SK-N-SH (cell line): ENCODE measurements around the gene MED14. TPM values are rescaled to one million over a fixed set of nuclear protein-coding genes. Genes with fewer than 3 reads are reported as not detected.

ENCODE experiments used
- CTCF ChIA-PET: fragments of 300-600, 350-600 bp; formaldehyde crosslinking; extraction: SDS; loops from one replicate; lab custom pipeline; 2021; lab: Yijun Ruan, JAX
- POLR2A ChIA-PET: fragments of 350-600 bp; sonication (Branson Sonifier 250); formaldehyde crosslinking; extraction: SDS; loops from one replicate; lab custom pipeline; 2020; ENCODE audit warnings: antibody characterized with exemption, inconsistent platforms; lab: Yijun Ruan, JAX
- DNase-seq: peaks from one replicate; pipeline ENCODE4 v3.0.0; 2012
- H2AFZ ChIP-seq: fragments of 200-600 bp; sonication (generic); 2 replicates; pipeline ENCODE4 v1.8.1; 2016; ENCODE audit warnings: antibody characterized with exemption, mild to moderate bottlenecking, low read depth
- H3F3A ChIP-seq: fragments of 200-600 bp; sonication (generic); replicated peaks from 2 replicates; pipeline ENCODE3; 2016; ENCODE audit warnings: antibody characterized with exemption, mild to moderate bottlenecking; ENCODE audit not compliant: insufficient read depth
- H3K27ac ChIP-seq, 2 experiments: fragments of 200-500 bp in 1 of 2; fragments of 200-600 bp in 1 of 2; sonication (Bioruptor generic) in 1 of 2; sonication (generic), shearing (Covaris generic) in 1 of 2; 2 replicates each; pipeline versions ENCODE4 v1.5.1 to v1.6.1; 2014 to 2016; ENCODE audit warnings: low read depth in 2 of 2, inconsistent platforms in 1 of 2, low read length in 1 of 2, mild to moderate bottlenecking in 1 of 2, mixed read lengths in 1 of 2
- H3K27me3 ChIP-seq: fragments of 200-600 bp; sonication (generic), shearing (Covaris generic); 2 replicates; pipeline ENCODE4 v1.6.1; 2016; ENCODE audit warnings: mixed run types; ENCODE audit not compliant: insufficient read depth
- H3K36me3 ChIP-seq, 2 experiments: fragments of 200-500 bp in 1 of 2; fragments of 200-600 bp in 1 of 2; sonication (Bioruptor generic) in 1 of 2; sonication (generic) in 1 of 2; replicated peaks in 1 of 2; 2 replicates each; pipeline versions ENCODE3 to v1.5.1; 2014 to 2016; ENCODE audit warnings: low read length in 1 of 2, mild to moderate bottlenecking in 1 of 2; ENCODE audit not compliant: insufficient read depth in 2 of 2, control insufficient read depth in 1 of 2
- H3K4me1 ChIP-seq, 2 experiments: fragments of 200-500 bp in 1 of 2; fragments of 200-600 bp in 1 of 2; sonication (Bioruptor generic) in 1 of 2; sonication (generic), shearing (Covaris generic) in 1 of 2; 2 replicates each; pipeline versions ENCODE4 v1.5.1 to v1.6.1; 2014 to 2016; ENCODE audit warnings: low read depth in 1 of 2, low read length in 1 of 2, mixed run types in 1 of 2; ENCODE audit not compliant: insufficient read depth in 2 of 2, control insufficient read depth in 1 of 2
- H3K4me2 ChIP-seq: fragments of 200-600 bp; sonication (generic), shearing (Covaris generic); 2 replicates; pipeline ENCODE4 v1.6.1; 2017; ENCODE audit warnings: mixed run types
- H3K4me3 ChIP-seq, 2 experiments: fragments of 200-500 bp in 1 of 2; fragments of 200-600 bp in 1 of 2; sonication (Bioruptor generic) in 1 of 2; sonication (generic), shearing (Covaris generic) in 1 of 2; 2 replicates each; pipeline versions ENCODE4 v1.5.1 to v1.8.1; 2014 to 2016; ENCODE audit warnings: low read depth in 2 of 2, inconsistent platforms in 1 of 2, low read length in 1 of 2, mild to moderate bottlenecking in 1 of 2, mixed read lengths in 1 of 2, moderate library complexity in 1 of 2
- H3K79me2 ChIP-seq: fragments of 200-600 bp; sonication (generic); 2 replicates; pipeline ENCODE4 v1.8.1; 2017; ENCODE audit warnings: mild to moderate bottlenecking; ENCODE audit not compliant: insufficient read depth
- H3K9ac ChIP-seq: fragments of 200-600 bp; sonication (generic); 2 replicates; pipeline ENCODE4 v1.6.1; 2017; ENCODE audit warnings: mixed run types
- H3K9me2 ChIP-seq: fragments of 200-600 bp; sonication (generic); 2 replicates; pipeline ENCODE4 v1.6.1; 2017; ENCODE audit warnings: mixed run types
- H3K9me3 ChIP-seq: fragments of 200-600 bp; sonication (generic); 2 replicates; pipeline ENCODE4 v1.6.1; 2017; ENCODE audit warnings: mixed run types, mild to moderate bottlenecking, moderate library complexity
- H4K20me1 ChIP-seq: fragments of 200-600 bp; sonication (generic); 2 replicates; pipeline ENCODE4 v1.6.1; 2017; ENCODE audit warnings: mild to moderate bottlenecking, mixed run types; ENCODE audit not compliant: insufficient read depth
- CHD2 ChIP-seq: fragments of 150-350 bp; IDR thresholded peaks from 2 replicates; pipeline ENCODE4 v1.6.1; 2018; ENCODE audit warnings: low read length; ENCODE audit not compliant: partially characterized antibody
- ELF1 ChIP-seq: IDR thresholded peaks from 2 replicates; pipeline ENCODE4 v1.4.0; 2012
- EP300 ChIP-seq, 2 experiments: IDR thresholded peaks; 2 replicates each; pipeline versions ENCODE4 v1.4.0 to v1.6.1; 2012; ENCODE audit warnings: borderline replicate concordance in 1 of 2, low read depth in 1 of 2, low read length in 1 of 2
- FOSL2 ChIP-seq: IDR thresholded peaks from 2 replicates; pipeline ENCODE4 v1.4.0; 2012; ENCODE audit warnings: low read depth, mild to moderate bottlenecking, moderate library complexity, borderline replicate concordance
- GABPA ChIP-seq: IDR thresholded peaks from 2 replicates; pipeline ENCODE4 v1.4.0; 2012; ENCODE audit warnings: low read depth, mild to moderate bottlenecking
- GATA2 ChIP-seq: sonication (generic); formaldehyde crosslinking; IDR thresholded peaks from 2 replicates; pipeline ENCODE4 v1.5.0; 2020; ENCODE audit warnings: mild to moderate bottlenecking, missing genetic modification reagents
- JUND ChIP-seq: IDR thresholded peaks from 2 replicates; pipeline ENCODE4 v1.4.0; 2012
- MEF2A ChIP-seq: IDR thresholded peaks from 2 replicates; pipeline ENCODE4 v1.4.0; 2012; ENCODE audit warnings: low read depth, borderline replicate concordance
- MXI1 ChIP-seq: IDR thresholded peaks from 2 replicates; pipeline ENCODE4 v1.6.1; 2012; ENCODE audit warnings: mild to moderate bottlenecking, low read depth, low read length, improper control_type of control experiment
- NRF1 ChIP-seq: IDR thresholded peaks from 2 replicates; pipeline ENCODE4 v1.6.1; 2012; ENCODE audit warnings: low read depth, mild to moderate bottlenecking, low read length
- PBX3 ChIP-seq: IDR thresholded peaks from 2 replicates; pipeline ENCODE4; 2012
- POLR2AphosphoS5 ChIP-seq: IDR thresholded peaks from 2 replicates; pipeline ENCODE4 v1.6.1; 2012; ENCODE audit warnings: low read depth, low read length
- RAD21 ChIP-seq: IDR thresholded peaks from 2 replicates; pipeline ENCODE4 v1.6.1; 2012; ENCODE audit warnings: mild to moderate bottlenecking, low read length
- REST ChIP-seq: IDR thresholded peaks from 2 replicates; pipeline ENCODE4 v1.6.1; 2012; ENCODE audit warnings: mild to moderate bottlenecking, low read depth, low read length, moderate library complexity
- RFX5 ChIP-seq: IDR thresholded peaks from 2 replicates; pipeline ENCODE4 v1.6.1; 2012; ENCODE audit warnings: mild to moderate bottlenecking, improper control_type of control experiment, low read length
- RXRA ChIP-seq: IDR thresholded peaks from 2 replicates; pipeline ENCODE4 v1.4.0; 2012; ENCODE audit warnings: low read depth, mild to moderate bottlenecking, borderline replicate concordance
- SMC3 ChIP-seq: IDR thresholded peaks from 2 replicates; pipeline ENCODE4 v1.6.1; 2012; ENCODE audit warnings: low read depth, low read length, improper control_type of control experiment
- TCF12 ChIP-seq: IDR thresholded peaks from 2 replicates; pipeline ENCODE4 v1.4.0; 2012
- USF2 ChIP-seq: fragments of 150-350 bp; IDR thresholded peaks from 2 replicates; pipeline ENCODE4 v1.6.1; 2017; ENCODE audit warnings: antibody characterized with exemption, low read length, low read depth, borderline replicate concordance
- ZBTB33 ChIP-seq: IDR thresholded peaks from 2 replicates; pipeline ENCODE4 v1.4.0; 2012; ENCODE audit warnings: low read depth, borderline replicate concordance
- WGBS: methylation state at CpG from one replicate; pipeline ENCODE4 v1.1.6; 2017; ENCODE audit warnings: low lambda C conversion rate; 5-methylcytosine and 5-hydroxymethylcytosine counted together
- polyA plus RNA-seq, 3 experiments: library from polyadenylated mRNA; depleted of rRNA; stranded (reverse); fragments of >200 nt; gene quantifications; 2 replicates each; pipeline ENCODE4 v1.2.3, GENCODE V29; 2012

The MED14 gene
- polyA plus RNA-seq, 1 of the 3 experiments (the other 2 are of a cell fraction): 24.5 TPM

GRCh38 chrX:40653535-40653934, 81.8 kb downstream of the MED14 start:
- no peak for TF ChIP-seq POLR2AphosphoS5
- TF ChIP-seq ZBTB33: no peak
- no peak for TF ChIP-seq NRF1
- Histone ChIP-seq H2AFZ (no peak overlapping the region), H3K9ac (no peak overlapping the region), H4K20me1 (no peaks in the 10 kb centered on the region), H3K27me3 (no peaks in the 10 kb centered on the region), H3K9me3 (no peaks in the 10 kb centered on the region), H3F3A (peaks cover 20% of the 10 kb centered on the region), H3K4me2 (no peak overlapping the region), H3K27ac (no peak overlapping the region), H3K4me3 (no peak overlapping the region), H3K79me2 (no peaks in the 10 kb centered on the region), H3K9me2 (no peaks in the 10 kb centered on the region), H3K4me1 (no peaks in the 10 kb centered on the region), H3K36me3 (peaks cover 34 to 57% of the 10 kb centered on the region in 2 experiments)
- CTCF ChIA-PET: interaction anchor here (0.8 to 5.0 kb wide), 5 partner anchors 9 to 461 kb away, joined by 3 to 56 read pairs (median 4); no protein-coding TSS in a partner anchor
- POLR2A ChIA-PET: interaction anchor here (0.6 kb wide), 1 partner anchor 25 kb away, joined by 3 read pairs; no protein-coding TSS in a partner anchor
- no peak for DNase-seq
- 89% methylated on average over 2 of the region's 2 CpGs for WGBS

- peaks cover 3 to 4% of the 10 kb centered on the region in 2 experiments; a peak in 2 of 4 replicates for H3K4me1 ChIP-seq
- H3F3A ChIP-seq: peaks cover 20% of the 10 kb centered on the region
- H2AFZ ChIP-seq: no peak overlapping the region
- WGBS: 100% methylated on average over 1 of the region's 1 CpG
- H3K9ac ChIP-seq: no peak overlapping the region
- no peaks in the 10 kb centered on the region for H4K20me1 ChIP-seq
- H3K4me3 ChIP-seq: no peak overlapping the region
- no peak overlapping the region for H3K27ac ChIP-seq
- POLR2A ChIA-PET: no interaction called here
- no peak for DNase-seq
- H3K36me3 ChIP-seq: peaks cover 34 to 57% of the 10 kb centered on the region in 2 experiments
- CTCF ChIA-PET: interaction anchor here (1.1 to 5.0 kb wide), 10 partner anchors 8 to 462 kb away, joined by 3 to 56 read pairs (median 8); no protein-coding TSS in a partner anchor
- H3K79me2 ChIP-seq: no peaks in the 10 kb centered on the region
- no peak overlapping the region for H3K4me2 ChIP-seq
- H3K9me2 ChIP-seq: no peaks in the 10 kb centered on the region
- no peaks in the 10 kb centered on the region for H3K27me3 ChIP-seq
- no peaks in the 10 kb centered on the region for H3K9me3 ChIP-seq
- TF ChIP-seq RAD21: no peak
- no peak for TF ChIP-seq USF2
- no peak for TF ChIP-seq MEF2A
- TF ChIP-seq PBX3: no peak
- TF ChIP-seq ELF1: no peak
- TF ChIP-seq TCF12: no peak
- TF ChIP-seq EP300 (IDR thresholded peaks at IDR 0.05; ENCODE audit: borderline replicate concordance in 1 of 2, low read depth in 1 of 2, low read length in 1 of 2): no peak
- no peak for TF ChIP-seq GATA2 (CRISPR knock-in tag)
- TF ChIP-seq RFX5: no peak
- no peak for TF ChIP-seq GABPA
- no peak for TF ChIP-seq JUND
- no peak for TF ChIP-seq RXRA
- no peak for TF ChIP-seq REST
- no peak for TF ChIP-seq CHD2
- no peak for TF ChIP-seq SMC3
- TF ChIP-seq MXI1: no peak
- no peak for TF ChIP-seq FOSL2
- no peak for TF ChIP-seq POLR2AphosphoS5
Observed at GRCh38 chrX:40652664-40653063, 82.7 kb downstream of the MED14 start.
